Karpas-422 (cell line): ENCODE data around the gene NOP53. TPM values are rescaled to one million over a fixed set of nuclear protein-coding genes. Genes with fewer than 3 reads are reported as not detected.
"Not testable (repeated sequence)": the region's sequence is repeated elsewhere in the genome, so short reads cannot be mapped to it uniquely, and the experiment has no call there.

Experiments used
- DNase-seq: peaks from one replicate; pipeline ENCODE4 v3.0.0-alpha.2; 2015
- H2AFZ ChIP-seq: fragments of 200-600 bp; sonication (generic); 2 replicates; pipeline ENCODE4 v1.6.1; 2014; ENCODE audit warnings: antibody characterized with exemption, low read length, mixed read lengths
- H3K27ac ChIP-seq: fragments of 200-600 bp; sonication (generic); 2 replicates; pipeline ENCODE4 v1.5.1; 2014; ENCODE audit warnings: mild to moderate bottlenecking, low read length, moderate library complexity
- H3K27me3 ChIP-seq: fragments of 200-600 bp; sonication (generic); 2 replicates; pipeline ENCODE4 v1.6.1; 2014; ENCODE audit warnings: low read length, mixed read lengths
- H3K36me3 ChIP-seq: fragments of 200-600 bp; sonication (generic); 2 replicates; pipeline ENCODE4 v1.6.1; 2014; ENCODE audit warnings: low read length, mixed read lengths; ENCODE audit not compliant: insufficient read depth
- H3K4me1 ChIP-seq: fragments of 200-600 bp; sonication (generic); 2 replicates; pipeline ENCODE4 v1.6.1; 2014; ENCODE audit warnings: mild to moderate bottlenecking, low read length, mixed read lengths
- H3K4me2 ChIP-seq: fragments of 200-600 bp; sonication (generic); 2 replicates; pipeline ENCODE4 v1.6.1; 2014; ENCODE audit warnings: low read length, low read depth, mild to moderate bottlenecking; ENCODE audit not compliant: poor library complexity, severe bottlenecking
- H3K4me3 ChIP-seq: fragments of 200-600 bp; sonication (generic); 2 replicates; pipeline ENCODE4 v1.5.1; 2014; ENCODE audit warnings: mild to moderate bottlenecking, antibody characterized with exemption, low read length, mixed read lengths
- H3K79me2 ChIP-seq: fragments of 200-600 bp; sonication (generic); 2 replicates; pipeline ENCODE4 v1.6.1; 2014; ENCODE audit warnings: mild to moderate bottlenecking, low read length, mixed read lengths
- H3K9ac ChIP-seq: fragments of 200-600 bp; sonication (generic); 2 replicates; pipeline ENCODE4 v1.6.0; 2014; ENCODE audit warnings: low read length
- H3K9me2 ChIP-seq: fragments of 200-600 bp; sonication (generic), shearing (Covaris generic); replicated peaks from 2 replicates; pipeline ENCODE4 v1.6.0; 2014; ENCODE audit warnings: mild to moderate bottlenecking, low read length, moderate library complexity; ENCODE audit not compliant: insufficient read depth
- H3K9me3 ChIP-seq: fragments of 300-700, 200-600 bp; sonication (generic); 2 replicates; pipeline ENCODE4 v1.6.1; 2014; ENCODE audit warnings: low read length, mixed read lengths
- H4K20me1 ChIP-seq: fragments of 200-600 bp; sonication (generic); 2 replicates; pipeline ENCODE4 v1.6.1; 2014; ENCODE audit warnings: mild to moderate bottlenecking, antibody characterized with exemption, low read length, low read depth; ENCODE audit not compliant: insufficient read depth
- total RNA-seq: library from RNA; depleted of rRNA; stranded (reverse); fragments of >200 nt; shearing (Covaris generic); gene quantifications from 2 replicates; pipeline ENCODE4 v1.2.3, GENCODE V29; 2014; ENCODE audit warnings: low replicate concordance

The NOP53 gene
- total RNA-seq, 1 experiment from 2014 or later, result 145 TPM

- Histone ChIP-seq H3K9me3 (no peaks in the 10 kb centered on the region), H3K27ac (no peak overlapping the region), H3K4me2 (no peak overlapping the region), H3K36me3 (peaks cover 5% of the 10 kb centered on the region; the same call in 1 of the 2 replicates), H3K4me3 (no peak overlapping the region), H3K4me1 (no peaks in the 10 kb centered on the region), H3K27me3 (no peaks in the 10 kb centered on the region), H3K9me2 (no peaks in the 10 kb centered on the region), H4K20me1 (no peaks in the 10 kb centered on the region), H3K9ac (no peak overlapping the region), H3K79me2 (no peaks in the 10 kb centered on the region), H2AFZ (no peak overlapping the region)
- DNase-seq, result no peak
Observed at GRCh38 chr19:47762615-47763308, 17.4 kb downstream of the NOP53 start.

- not testable (repeated sequence) for H3K27ac ChIP-seq, H3K36me3 ChIP-seq, H3K4me1 ChIP-seq, H3K4me2 ChIP-seq, H3K9me3 ChIP-seq, H3K27me3 ChIP-seq, H4K20me1 ChIP-seq, H3K9me2 ChIP-seq, H3K4me3 ChIP-seq, H3K9ac ChIP-seq, DNase-seq, H2AFZ ChIP-seq, H3K79me2 ChIP-seq
Observed at GRCh38 chr19:47764705-47765104, 19.4 kb downstream of the NOP53 start.

- Histone ChIP-seq H3K4me2 (no peak overlapping the region), H4K20me1 (no peaks in the 10 kb centered on the region), H3K27me3 (no peaks in the 10 kb centered on the region), H3K36me3 (no peaks in the 10 kb centered on the region), H3K9me3 (no peaks in the 10 kb centered on the region), H3K9me2 (no peaks in the 10 kb centered on the region), H3K27ac (no peak overlapping the region), H3K4me3 (no peak overlapping the region), H3K79me2 (no peaks in the 10 kb centered on the region), H3K4me1 (no peaks in the 10 kb centered on the region), H3K9ac (no peak overlapping the region), H2AFZ (no peak overlapping the region)
- DNase-seq, result peak; percentile 83
Observed at GRCh38 chr19:47765523-47766358, 20.4 kb downstream of the NOP53 start.

GRCh38 chr19:47766359-47766620, 20.9 kb downstream of the NOP53 start:
- Histone ChIP-seq H3K4me2 (no peak overlapping the region), H3K9ac (no peak overlapping the region), H3K9me2 (no peaks in the 10 kb centered on the region), H4K20me1 (no peaks in the 10 kb centered on the region), H3K9me3 (no peaks in the 10 kb centered on the region), H3K27ac (no peak overlapping the region), H3K36me3 (no peaks in the 10 kb centered on the region), H2AFZ (no peak overlapping the region), H3K4me1 (no peaks in the 10 kb centered on the region), H3K4me3 (no peak overlapping the region), H3K79me2 (no peaks in the 10 kb centered on the region), H3K27me3 (no peaks in the 10 kb centered on the region)
- DNase-seq, result no peak

GRCh38 chr19:47766670-47767069, 21.3 kb downstream of the NOP53 start:
- Histone ChIP-seq H3K9ac (no peak overlapping the region), H4K20me1 (no peaks in the 10 kb centered on the region), H3K36me3 (no peaks in the 10 kb centered on the region), H3K4me1 (no peaks in the 10 kb centered on the region), H2AFZ (no peak overlapping the region), H3K27me3 (no peaks in the 10 kb centered on the region), H3K9me3 (no peaks in the 10 kb centered on the region), H3K4me2 (no peak overlapping the region), H3K4me3 (no peak overlapping the region), H3K9me2 (no peaks in the 10 kb centered on the region), H3K79me2 (no peaks in the 10 kb centered on the region), H3K27ac (no peak overlapping the region)
- no peak for DNase-seq

- Histone ChIP-seq H3K79me2 (no peaks in the 10 kb centered on the region), H3K9me2 (no peaks in the 10 kb centered on the region), H4K20me1 (no peaks in the 10 kb centered on the region), H3K4me1 (no peaks in the 10 kb centered on the region), H3K4me3 (no peak overlapping the region), H3K9me3 (no peaks in the 10 kb centered on the region), H3K36me3 (no peaks in the 10 kb centered on the region), H3K27ac (no peak overlapping the region), H3K27me3 (no peaks in the 10 kb centered on the region), H3K4me2 (no peak overlapping the region), H3K9ac (no peak overlapping the region), H2AFZ (no peak overlapping the region)
- no peak for DNase-seq
Observed at GRCh38 chr19:47767349-47767748, 22.0 kb downstream of the NOP53 start.

GRCh38 chr19:47768604-47769003, 23.3 kb downstream of the NOP53 start:
- H4K20me1 ChIP-seq, result no peaks in the 10 kb centered on the region
- H3K9ac ChIP-seq, result no peak overlapping the region
- no peak for DNase-seq
- no peak overlapping the region for H3K4me3 ChIP-seq
- H3K4me1 ChIP-seq, result no peaks in the 10 kb centered on the region
- H3K4me2 ChIP-seq, result no peak overlapping the region
- H3K9me2 ChIP-seq, result no peaks in the 10 kb centered on the region
- H3K27ac ChIP-seq, result no peak overlapping the region
- no peaks in the 10 kb centered on the region for H3K27me3 ChIP-seq
- no peak overlapping the region for H2AFZ ChIP-seq
- no peaks in the 10 kb centered on the region for H3K9me3 ChIP-seq
- H3K36me3 ChIP-seq, result no peaks in the 10 kb centered on the region
- H3K79me2 ChIP-seq, result no peaks in the 10 kb centered on the region

GRCh38 chr19:47769534-47769933, 24.2 kb downstream of the NOP53 start:
- no peaks in the 10 kb centered on the region for H3K9me3 ChIP-seq
- no peaks in the 10 kb centered on the region for H3K36me3 ChIP-seq
- H3K27ac ChIP-seq, result no peak overlapping the region
- H3K9ac ChIP-seq, result no peak overlapping the region
- no peaks in the 10 kb centered on the region for H3K9me2 ChIP-seq
- H3K4me3 ChIP-seq, result no peak overlapping the region
- H2AFZ ChIP-seq, result no peak overlapping the region
- no peaks in the 10 kb centered on the region for H4K20me1 ChIP-seq
- H3K4me2 ChIP-seq, result no peak overlapping the region
- no peak for DNase-seq
- no peaks in the 10 kb centered on the region for H3K27me3 ChIP-seq
- H3K4me1 ChIP-seq, result no peaks in the 10 kb centered on the region
- no peaks in the 10 kb centered on the region for H3K79me2 ChIP-seq
